ENCODE measurements around the gene SOCS7.

Gene SOCS7

GRCh38 chr17:38427160-38427949 lies 75.7 kb downstream of the SOCS7 start:
- no peak for DNase-seq (ENCODE audit: insufficient read length, low spot score)

DNA sequence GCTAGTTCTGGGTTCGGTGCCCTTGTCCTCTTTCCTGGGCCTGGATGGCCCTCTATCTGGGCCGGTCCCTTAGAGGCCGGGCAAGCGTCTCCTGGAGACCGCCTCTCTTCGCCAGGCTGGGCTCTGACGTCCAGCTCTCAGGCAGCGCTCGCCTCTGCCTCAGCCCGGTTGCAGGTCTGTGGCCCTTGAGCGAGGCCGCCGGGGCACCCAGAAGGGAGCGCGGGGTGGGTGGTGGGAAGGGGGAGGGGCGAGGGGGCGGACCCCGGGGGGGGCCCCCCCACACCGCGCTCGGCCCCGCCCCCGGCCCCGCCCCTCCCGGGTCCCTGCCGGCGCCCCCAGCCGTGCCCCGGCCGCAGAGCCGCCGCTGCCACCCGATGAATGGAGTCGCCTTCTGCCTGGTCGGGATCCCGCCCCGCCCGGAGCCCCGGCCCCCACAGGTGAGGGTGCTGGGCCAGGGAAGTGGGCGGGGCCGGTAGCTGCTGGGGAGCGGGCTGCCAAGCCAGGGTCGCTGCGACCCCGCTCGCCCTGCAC lies 76.5 kb downstream of the SOCS7 start, which contains the start of gene ARHGAP23:
TSS of gene ARHGAP23 (plus strand) at position 353 of the 531 bp plus-strand sequence. CDS start at position 375, 22 bp downstream.
- DNase-seq (ENCODE audit: insufficient read length, low spot score), result no peak
- no peak for FAIRE-seq
- TF ChIP-seq CTCF (IDR thresholded peaks at IDR 0.05; ENCODE audit: insufficient read depth, missing control alignments), result no peak

More at GRCh38 chr17:38427160-38427949, 75.7 kb downstream of the SOCS7 start:
- no peak for TF ChIP-seq CTCF (IDR thresholded peaks at IDR 0.05; ENCODE audit: insufficient read depth, missing control alignments)
- FAIRE-seq, result no peak

- no peak for DNase-seq (ENCODE audit: insufficient read length, low spot score)
- no peak for TF ChIP-seq CTCF (IDR thresholded peaks at IDR 0.05; ENCODE audit: insufficient read depth, missing control alignments)
- FAIRE-seq, result no peak
Measured at GRCh38 chr17:38428643-38429371, 77.2 kb downstream of the SOCS7 start.

- DNase-seq (ENCODE audit: insufficient read length, low spot score) (no peak), FAIRE-seq (no peak)
- no peak for TF ChIP-seq CTCF (IDR thresholded peaks at IDR 0.05; ENCODE audit: insufficient read depth, missing control alignments)
Measured at GRCh38 chr17:38429476-38430100, 77.9 kb downstream of the SOCS7 start.

GRCh38 chr17:38430316-38430715 lies 78.7 kb downstream of the SOCS7 start:
- no peak for DNase-seq (ENCODE audit: insufficient read length, low spot score)
- no peak for TF ChIP-seq CTCF (IDR thresholded peaks at IDR 0.05; ENCODE audit: insufficient read depth, missing control alignments)
- FAIRE-seq, result no peak

DNA sequence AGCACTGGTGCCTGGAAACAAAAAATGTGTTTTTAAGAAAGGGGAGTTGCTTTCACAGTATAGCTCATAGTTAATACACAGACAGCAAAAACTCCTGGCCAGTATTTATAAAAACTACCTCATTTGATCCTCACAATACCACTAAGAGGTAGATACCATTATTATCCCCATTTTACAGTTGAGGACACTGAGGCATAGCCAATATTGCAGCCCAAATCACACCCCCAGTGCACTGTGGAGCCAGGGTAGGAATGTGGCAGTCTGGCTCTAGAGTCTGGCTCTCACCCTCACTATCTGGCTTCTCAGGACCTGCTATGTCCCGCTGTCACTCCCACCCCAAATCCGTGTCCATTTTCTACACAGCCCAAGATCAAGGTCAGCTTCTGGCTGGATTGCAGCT lies 79.2 kb downstream of the SOCS7 start:
- TF ChIP-seq CTCF (IDR thresholded peaks at IDR 0.05; ENCODE audit: insufficient read depth, missing control alignments), result no peak

More for the DNA sequence above, 79.2 kb downstream of the SOCS7 start:
- DNase-seq (ENCODE audit: insufficient read length, low spot score), result no peak
- no peak for FAIRE-seq

All from D721Med (cell line).